Upper lobe of left lung (tissue), 4 donors: ENCODE data around the gene ADRA1B.

Experiments used
- CTCF ChIP-seq, 6 experiments: fragments of 450-650 bp in 4 of 6; fragments of 200-600 bp in 2 of 6; sonication (generic) in 2 of 6; IDR thresholded peaks; one replicate each; pipeline ENCODE4 v1.5.1; 2016 to 2019; ENCODE audit warnings: antibody characterized with exemption in 6 of 6
- EP300 ChIP-seq, 4 donors: sonication (generic); formaldehyde crosslinking; IDR thresholded peaks; one replicate each; pipeline ENCODE4 v1.5.1; 2017; ENCODE audit warnings: antibody characterized with exemption in 4 of 4, control low read depth in 2 of 4
- POLR2A ChIP-seq, 4 donors: fragments of 450-650 bp; IDR thresholded peaks; one replicate each; pipeline ENCODE4 v1.5.1; 2016 to 2017; ENCODE audit warnings: antibody characterized with exemption in 4 of 4, mild to moderate bottlenecking in 2 of 4
- POLR2AphosphoS5 ChIP-seq, 2 donors: sonication (generic); formaldehyde crosslinking; IDR thresholded peaks; one replicate each; pipeline ENCODE4 v1.5.1; 2017; ENCODE audit warnings: antibody characterized with exemption in 2 of 2

DNA sequence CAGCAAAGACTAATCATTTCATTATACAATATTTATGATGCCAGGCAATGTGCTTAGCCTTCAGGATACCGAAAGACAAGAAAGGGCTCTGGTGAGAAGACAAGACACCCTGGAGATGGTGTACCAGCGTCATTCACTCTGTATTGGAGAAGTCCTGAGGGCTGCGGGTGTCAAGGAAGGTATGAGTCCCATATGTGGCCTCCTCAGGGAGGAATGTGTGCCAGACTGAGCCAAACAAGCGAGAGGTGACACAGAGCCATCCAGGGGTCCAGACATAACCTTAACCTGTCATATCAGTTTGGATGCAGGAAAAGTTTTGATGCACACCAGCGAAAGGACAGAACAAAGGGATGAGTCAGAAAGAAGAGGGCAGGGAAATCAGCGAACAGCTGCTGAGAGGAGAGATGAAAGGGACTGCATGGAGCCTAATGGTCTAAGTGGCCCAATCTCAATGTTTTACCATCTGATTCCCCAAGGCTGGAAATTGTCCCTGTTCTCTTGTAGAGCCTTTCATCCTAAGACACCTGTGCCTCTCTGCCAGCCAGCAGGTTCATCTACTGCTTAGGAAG lies 38.9 kb downstream of the ADRA1B start:
- no peak for TF ChIP-seq POLR2A (IDR thresholded peaks at IDR 0.05)
- TF ChIP-seq CTCF (IDR thresholded peaks at IDR 0.05): no peak
- no peak for TF ChIP-seq POLR2AphosphoS5 (IDR thresholded peaks at IDR 0.05)
- TF ChIP-seq EP300 (IDR thresholded peaks at IDR 0.05): no peak
